Subcutaneous adipose tissue (tissue), 4 donors: ENCODE results near the gene MACROD1. TPM values are rescaled to one million over a fixed set of nuclear protein-coding genes. Genes with fewer than 3 reads are reported as not detected.

Experiments used
- CTCF ChIP-seq: fragments of 450-650 bp; IDR thresholded peaks from one replicate; pipeline ENCODE4 v1.5.1; 2016; ENCODE audit warnings: low read depth, mild to moderate bottlenecking, control low read depth, antibody characterized with exemption, moderate library complexity
- total RNA-seq, 4 donors: library from RNA; depleted of rRNA; stranded (reverse); fragments of >200 nt; gene quantifications; one replicate each; pipeline ENCODE4 v1.1.0, GENCODE V29; 2016

Gene MACROD1
- total RNA-seq, 4 donors from 2014 or later, result 8.0 to 24.0 (median 19.8) TPM

GRCh38 chr11:64064374-64065140 lies 101.4 kb downstream of the MACROD1 start:
- no peak for TF ChIP-seq CTCF

GRCh38 chr11:64063777-64064176 lies 102.1 kb downstream of the MACROD1 start:
- TF ChIP-seq CTCF, result no peak

- TF ChIP-seq CTCF, result no peak
Observed at GRCh38 chr11:64062185-64063039, 103.5 kb downstream of the MACROD1 start.

GRCh38 chr11:64060861-64061444 lies 105.0 kb downstream of the MACROD1 start:
- no peak for TF ChIP-seq CTCF

- TF ChIP-seq CTCF, result no peak
Observed at GRCh38 chr11:64060263-64060860, 105.6 kb downstream of the MACROD1 start.

- no peak for TF ChIP-seq CTCF
Observed at GRCh38 chr11:64059339-64060140, 106.4 kb downstream of the MACROD1 start.
